Measurements from ENCODE around the gene RIMS1. TPM values are rescaled to one million over a fixed set of nuclear protein-coding genes. Genes with fewer than 3 reads are reported as not detected.

The RIMS1 gene
- total RNA-seq, 1 donor from 2014 or later: 2.2 TPM

DNA sequence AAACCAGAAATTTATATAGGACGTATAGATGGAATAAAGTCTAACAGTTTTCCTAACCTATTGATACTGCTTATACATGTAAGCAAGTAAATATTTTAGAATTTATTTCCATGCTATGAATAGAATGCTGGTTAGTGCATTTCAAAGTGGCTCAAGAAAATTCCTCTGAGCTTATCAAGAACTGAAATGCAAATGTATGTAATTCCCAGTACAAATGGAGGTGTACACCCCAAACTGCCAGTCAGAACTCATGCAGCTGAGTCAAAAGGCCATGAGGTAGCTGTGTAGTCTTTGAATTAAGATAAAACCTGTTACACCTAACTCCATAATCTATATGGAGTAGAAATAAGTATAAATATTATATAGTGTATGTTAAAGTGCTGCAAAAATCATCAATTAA is 503.3 kb downstream of the RIMS1 start:
- TF ChIP-seq, protein P1, sequence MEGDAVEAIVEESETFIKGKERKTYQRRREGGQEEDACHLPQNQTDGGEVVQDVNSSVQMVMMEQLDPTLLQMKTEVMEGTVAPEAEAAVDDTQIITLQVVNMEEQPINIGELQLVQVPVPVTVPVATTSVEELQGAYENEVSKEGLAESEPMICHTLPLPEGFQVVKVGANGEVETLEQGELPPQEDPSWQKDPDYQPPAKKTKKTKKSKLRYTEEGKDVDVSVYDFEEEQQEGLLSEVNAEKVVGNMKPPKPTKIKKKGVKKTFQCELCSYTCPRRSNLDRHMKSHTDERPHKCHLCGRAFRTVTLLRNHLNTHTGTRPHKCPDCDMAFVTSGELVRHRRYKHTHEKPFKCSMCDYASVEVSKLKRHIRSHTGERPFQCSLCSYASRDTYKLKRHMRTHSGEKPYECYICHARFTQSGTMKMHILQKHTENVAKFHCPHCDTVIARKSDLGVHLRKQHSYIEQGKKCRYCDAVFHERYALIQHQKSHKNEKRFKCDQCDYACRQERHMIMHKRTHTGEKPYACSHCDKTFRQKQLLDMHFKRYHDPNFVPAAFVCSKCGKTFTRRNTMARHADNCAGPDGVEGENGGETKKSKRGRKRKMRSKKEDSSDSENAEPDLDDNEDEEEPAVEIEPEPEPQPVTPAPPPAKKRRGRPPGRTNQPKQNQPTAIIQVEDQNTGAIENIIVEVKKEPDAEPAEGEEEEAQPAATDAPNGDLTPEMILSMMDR (IDR thresholded peaks at IDR 0.05; ENCODE audit: insufficient read depth, low read depth, low read length): no peak
- no peak for TF ChIP-seq EZH2 (IDR thresholded peaks at IDR 0.05; ENCODE audit: insufficient read depth, low read length)
- DNase-seq (ENCODE audit: low read depth) (no peak), FAIRE-seq (no peak)
- no peaks in the 10 kb centered on the region for H3K4me1 ChIP-seq (ENCODE audit: insufficient read depth, low read length)
- no peak overlapping the region for H3K4me3 Mint-ChIP-seq (ENCODE audit: unreplicated experiment)
- H3K4me2 ChIP-seq (ENCODE audit: low read length): no peak overlapping the region
- H3K9me3 Mint-ChIP-seq (ENCODE audit: unreplicated experiment): no peaks in the 10 kb centered on the region
- no peak overlapping the region for H3K9ac ChIP-seq (ENCODE audit: low read length)
- no peaks in the 10 kb centered on the region for H3K9me3 ChIP-seq (ENCODE audit: insufficient read depth, low read depth, low read length)
- H3K4me3 ChIP-seq (ENCODE audit: insufficient read depth, low read depth, low read length): no peak overlapping the region
- H3K36me3 Mint-ChIP-seq (ENCODE audit: low read depth, unreplicated experiment): no peaks in the 10 kb centered on the region
- no peaks in the 10 kb centered on the region for H3K36me3 ChIP-seq (ENCODE audit: insufficient read depth, low read length)
- H3K4me1 Mint-ChIP-seq (ENCODE audit: low read depth, unreplicated experiment): no peaks in the 10 kb centered on the region
- no peaks in the 10 kb centered on the region for H3K27me3 ChIP-seq (ENCODE audit: insufficient read depth, low read length)
- H3K79me2 ChIP-seq (ENCODE audit: insufficient read depth, low read length): no peaks in the 10 kb centered on the region
- no peaks in the 10 kb centered on the region for H3K27me3 Mint-ChIP-seq (ENCODE audit: low read depth, unreplicated experiment)
- no peaks in the 10 kb centered on the region for H4K20me1 ChIP-seq (ENCODE audit: insufficient read depth, low read length)
- H3K27ac Mint-ChIP-seq (ENCODE audit: unreplicated experiment): no peak overlapping the region
- no peak overlapping the region for H2AFZ ChIP-seq (ENCODE audit: low read depth, low read length)
- no peak overlapping the region for H3K27ac ChIP-seq (ENCODE audit: low read depth, low read length)

DNA sequence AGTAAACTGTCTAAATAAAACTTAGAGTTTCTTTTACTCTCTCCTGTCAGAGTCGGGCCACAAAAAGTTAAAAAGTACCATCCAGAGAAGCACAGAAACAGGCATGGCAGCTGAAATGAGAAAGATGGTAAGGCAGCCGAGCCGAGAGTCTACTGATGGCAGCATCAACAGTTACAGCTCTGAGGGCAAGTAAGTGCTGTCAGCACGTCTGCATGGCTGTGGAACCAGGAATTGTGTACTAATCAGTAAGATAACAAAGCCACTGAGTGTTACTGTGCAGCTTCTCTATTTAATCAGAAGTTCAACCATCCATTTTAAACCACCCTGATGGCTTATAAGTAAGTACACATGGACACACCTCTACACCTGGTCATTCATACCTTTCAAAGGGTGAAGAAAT is 504.2 kb downstream of the RIMS1 start:
- no peak overlapping the region for H3K4me3 Mint-ChIP-seq (ENCODE audit: unreplicated experiment)
- DNase-seq (ENCODE audit: low read depth) (no peak), FAIRE-seq (no peak)
- H3K36me3 Mint-ChIP-seq (ENCODE audit: low read depth, unreplicated experiment): no peaks in the 10 kb centered on the region
- H3K27ac Mint-ChIP-seq (ENCODE audit: unreplicated experiment): no peak overlapping the region
- no peaks in the 10 kb centered on the region for H3K4me1 Mint-ChIP-seq (ENCODE audit: low read depth, unreplicated experiment)
- H2AFZ ChIP-seq (ENCODE audit: low read depth, low read length): no peak overlapping the region
- no peaks in the 10 kb centered on the region for H3K4me1 ChIP-seq (ENCODE audit: insufficient read depth, low read length)
- no peak overlapping the region for H3K4me2 ChIP-seq (ENCODE audit: low read length)
- no peak overlapping the region for H3K9ac ChIP-seq (ENCODE audit: low read length)
- no peak overlapping the region for H3K4me3 ChIP-seq (ENCODE audit: insufficient read depth, low read depth, low read length)
- no peaks in the 10 kb centered on the region for H3K79me2 ChIP-seq (ENCODE audit: insufficient read depth, low read length)
- no peak overlapping the region for H3K27ac ChIP-seq (ENCODE audit: low read depth, low read length)
- H4K20me1 ChIP-seq (ENCODE audit: insufficient read depth, low read length): no peaks in the 10 kb centered on the region
- H3K36me3 ChIP-seq (ENCODE audit: insufficient read depth, low read length): no peaks in the 10 kb centered on the region
- H3K27me3 ChIP-seq (ENCODE audit: insufficient read depth, low read length): no peaks in the 10 kb centered on the region
- no peaks in the 10 kb centered on the region for H3K27me3 Mint-ChIP-seq (ENCODE audit: low read depth, unreplicated experiment)
- TF ChIP-seq, protein P1 (IDR thresholded peaks at IDR 0.05; ENCODE audit: insufficient read depth, low read depth, low read length): no peak
- TF ChIP-seq EZH2 (IDR thresholded peaks at IDR 0.05; ENCODE audit: insufficient read depth, low read length): no peak
- no peaks in the 10 kb centered on the region for H3K9me3 ChIP-seq (ENCODE audit: insufficient read depth, low read depth, low read length)
- H3K9me3 Mint-ChIP-seq (ENCODE audit: unreplicated experiment): no peaks in the 10 kb centered on the region

DNA sequence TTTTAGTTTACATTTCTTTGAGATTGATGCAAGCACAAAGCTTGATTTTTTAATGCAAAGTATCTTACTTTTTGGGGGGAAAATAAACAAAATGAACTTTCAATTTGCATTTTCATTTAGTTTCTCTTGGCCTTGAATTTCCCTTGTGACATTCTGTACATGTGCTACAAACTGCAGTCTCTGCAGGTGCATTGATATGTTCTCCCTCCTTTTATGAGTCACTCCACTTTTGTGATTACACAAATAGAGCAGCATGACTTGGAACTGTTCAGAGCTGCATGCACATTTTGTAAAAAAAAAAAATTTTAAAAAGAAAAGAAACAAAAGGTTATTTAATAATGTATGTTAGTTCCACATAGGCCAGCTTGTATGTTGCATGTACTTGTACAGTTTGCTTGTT is 515.5 kb downstream of the RIMS1 start:
- no peak overlapping the region for H3K9ac ChIP-seq (ENCODE audit: low read length)
- H3K36me3 Mint-ChIP-seq (ENCODE audit: low read depth, unreplicated experiment): no peaks in the 10 kb centered on the region
- H3K27me3 Mint-ChIP-seq (ENCODE audit: low read depth, unreplicated experiment): no peaks in the 10 kb centered on the region
- no peaks in the 10 kb centered on the region for H4K20me1 ChIP-seq (ENCODE audit: insufficient read depth, low read length)
- H3K4me1 Mint-ChIP-seq (ENCODE audit: low read depth, unreplicated experiment): no peaks in the 10 kb centered on the region
- H3K27ac Mint-ChIP-seq (ENCODE audit: unreplicated experiment): no peak overlapping the region
- no peak overlapping the region for H3K4me2 ChIP-seq (ENCODE audit: low read length)
- H3K79me2 ChIP-seq (ENCODE audit: insufficient read depth, low read length): no peaks in the 10 kb centered on the region
- no peak for DNase-seq (ENCODE audit: low read depth)
- H3K4me1 ChIP-seq (ENCODE audit: insufficient read depth, low read length): no peaks in the 10 kb centered on the region
- H3K9me3 ChIP-seq (ENCODE audit: insufficient read depth, low read depth, low read length): no peaks in the 10 kb centered on the region
- no peak overlapping the region for H3K4me3 Mint-ChIP-seq (ENCODE audit: unreplicated experiment)
- H3K36me3 ChIP-seq (ENCODE audit: insufficient read depth, low read length): no peaks in the 10 kb centered on the region
- no peak overlapping the region for H3K4me3 ChIP-seq (ENCODE audit: insufficient read depth, low read depth, low read length)
- no peak overlapping the region for H3K27ac ChIP-seq (ENCODE audit: low read depth, low read length)
- H3K27me3 ChIP-seq (ENCODE audit: insufficient read depth, low read length): no peaks in the 10 kb centered on the region
- no peaks in the 10 kb centered on the region for H3K9me3 Mint-ChIP-seq (ENCODE audit: unreplicated experiment)
- no peak for FAIRE-seq
- H2AFZ ChIP-seq (ENCODE audit: low read depth, low read length): no peak overlapping the region
- TF ChIP-seq, protein P1 (IDR thresholded peaks at IDR 0.05; ENCODE audit: insufficient read depth, low read depth, low read length): no peak
- TF ChIP-seq EZH2 (IDR thresholded peaks at IDR 0.05; ENCODE audit: insufficient read depth, low read length): no peak

Data from astrocyte (in vitro differentiated cells and primary cell).